HCEC 1CT (cell line): ENCODE data around the gene SDK2.

Experiments
- DNase-seq: peaks from one replicate; pipeline ENCODE4 v3.0.0-alpha.2; 2017

Gene SDK2

DNA sequence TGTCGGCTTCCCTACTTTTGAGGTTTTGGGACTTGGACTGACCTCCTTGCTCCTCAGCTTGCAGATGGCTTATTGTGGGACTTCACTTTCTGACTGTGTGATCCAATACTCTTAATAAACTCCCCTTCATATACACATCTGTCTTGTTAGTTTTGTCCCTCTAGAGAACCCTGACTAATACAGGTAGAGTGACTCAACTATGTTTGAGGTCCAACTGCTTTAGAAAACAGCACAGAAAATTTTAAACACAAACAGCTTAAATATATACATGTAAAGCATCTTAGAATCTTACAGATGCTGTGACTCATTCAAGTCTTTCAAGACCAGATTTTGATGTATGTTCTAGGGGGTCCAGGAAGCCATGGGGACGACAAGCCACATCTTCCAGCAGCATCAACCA lies 11.7 kb downstream of the SDK2 start:
- no peak for DNase-seq

DNA sequence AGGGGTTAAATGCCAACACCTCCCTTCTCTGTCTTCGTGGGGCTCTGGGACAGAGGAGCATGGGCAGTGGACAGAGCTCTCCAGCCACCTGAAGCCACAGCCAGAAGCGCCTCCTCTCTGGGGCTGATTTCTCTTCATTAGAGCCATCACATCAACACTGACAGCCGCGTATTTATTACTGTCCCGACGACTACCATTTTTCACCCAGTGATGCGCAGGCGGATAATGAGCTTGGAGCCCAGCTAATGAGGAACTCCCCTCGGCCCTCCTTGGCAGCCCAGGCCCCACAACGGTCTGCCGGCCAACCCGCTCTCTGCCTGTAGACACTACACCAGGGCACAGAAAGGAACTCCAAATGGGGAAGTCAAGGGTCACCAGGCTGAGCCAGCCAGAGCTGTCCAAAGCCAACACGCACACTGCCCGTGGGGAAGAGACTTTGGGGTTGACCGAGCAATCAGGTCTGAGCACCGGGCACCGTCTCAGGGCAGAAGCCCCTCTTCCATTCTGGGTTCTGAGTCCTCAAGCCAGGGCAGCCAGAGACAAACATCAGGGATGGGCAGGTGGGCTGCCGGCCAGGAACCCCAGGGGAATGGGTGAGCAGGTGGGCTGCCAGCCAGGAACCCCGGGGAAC lies 13.2 kb downstream of the SDK2 start:
- DNase-seq = no peak

GRCh38 chr17:73630531-73630930 lies 13.7 kb downstream of the SDK2 start:
- no peak for DNase-seq

- no peak for DNase-seq
Observed at GRCh38 chr17:73628642-73629552, 15.3 kb downstream of the SDK2 start.

- DNase-seq = no peak
Observed at GRCh38 chr17:73625991-73626673, 18.1 kb downstream of the SDK2 start.

DNA sequence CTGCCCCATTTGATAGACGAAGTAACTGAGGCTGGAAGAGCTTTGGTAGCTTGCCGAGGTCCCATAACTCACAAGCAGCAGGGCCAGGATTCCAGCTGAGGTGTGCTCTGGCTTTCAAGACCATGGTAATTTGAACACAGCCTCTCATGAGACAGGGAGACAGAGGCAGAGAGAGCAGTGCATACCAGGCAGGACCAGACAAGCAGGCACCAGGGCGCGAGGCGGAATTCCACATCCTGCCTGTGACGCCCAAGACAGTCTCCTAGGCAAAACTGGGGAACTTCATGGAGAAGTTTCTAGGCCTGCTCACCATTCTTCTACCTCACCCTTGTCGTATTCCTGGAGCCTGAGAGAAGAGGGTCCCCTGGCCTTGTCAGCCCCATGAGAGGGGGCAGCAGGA lies 19.2 kb downstream of the SDK2 start:
- DNase-seq = no peak

DNA sequence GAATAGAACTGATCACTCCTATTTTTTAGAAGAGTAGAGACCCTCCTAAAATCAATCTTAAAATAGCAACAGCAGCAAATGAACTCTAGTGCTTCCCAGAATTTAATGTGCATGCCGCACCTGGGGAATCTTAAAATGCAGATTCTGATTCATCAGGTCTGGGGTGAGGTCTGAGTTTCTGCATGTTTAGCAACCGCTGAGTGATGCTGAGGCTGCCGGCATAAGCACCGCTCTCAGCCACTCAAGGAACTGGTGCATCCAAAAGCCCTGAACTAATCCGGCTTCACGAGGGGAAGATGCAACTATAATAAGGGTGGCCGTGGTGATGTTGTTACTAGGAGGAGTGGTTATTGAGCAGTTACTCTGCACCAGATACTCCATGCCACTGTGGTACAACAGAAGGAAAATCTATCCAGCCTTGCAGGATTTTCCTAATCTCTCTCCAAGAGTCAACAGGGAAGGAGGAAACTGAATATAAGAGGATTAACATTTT lies 19.7 kb downstream of the SDK2 start:
- DNase-seq = no peak

DNA sequence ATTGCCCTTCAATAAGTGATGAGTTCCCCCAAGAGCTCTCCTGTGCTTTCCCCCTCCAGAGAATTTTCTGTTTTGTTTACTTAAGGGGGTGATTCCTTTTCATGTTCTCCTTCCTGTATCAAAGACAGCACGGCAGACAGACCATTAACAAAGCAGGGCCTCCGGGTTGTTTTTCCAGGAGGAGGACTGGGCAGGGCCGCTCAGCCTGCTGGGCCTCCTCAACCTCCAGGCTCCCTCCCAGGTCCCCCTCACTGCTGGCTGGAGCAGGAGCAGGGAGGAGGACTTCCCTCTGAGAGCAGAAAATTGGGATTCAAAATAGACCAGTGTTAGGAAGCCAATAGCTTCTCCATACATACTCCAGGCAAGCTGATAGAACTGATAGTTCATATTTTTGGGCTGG lies 20.4 kb downstream of the SDK2 start:
- no peak for DNase-seq

DNA sequence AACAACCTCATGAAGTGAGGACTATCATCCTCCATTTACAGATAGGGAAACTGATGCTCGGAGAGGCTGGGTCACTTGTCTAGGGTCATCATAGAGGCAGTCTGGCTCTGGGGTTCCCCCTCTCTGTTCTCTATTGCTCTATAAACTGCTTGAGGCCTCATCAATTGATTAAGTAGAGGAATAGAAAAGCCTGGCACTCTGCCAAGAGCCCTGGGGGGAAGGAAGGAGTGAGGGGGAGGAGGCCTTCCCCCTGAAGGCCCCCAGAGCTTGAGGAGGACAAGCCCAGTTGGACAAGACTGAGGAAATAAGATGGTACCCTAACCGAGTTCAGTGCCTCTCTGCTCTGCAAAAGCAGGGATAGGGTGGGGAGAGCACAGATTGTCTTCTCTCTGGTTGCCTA lies 21.0 kb downstream of the SDK2 start:
- DNase-seq = no peak

DNA sequence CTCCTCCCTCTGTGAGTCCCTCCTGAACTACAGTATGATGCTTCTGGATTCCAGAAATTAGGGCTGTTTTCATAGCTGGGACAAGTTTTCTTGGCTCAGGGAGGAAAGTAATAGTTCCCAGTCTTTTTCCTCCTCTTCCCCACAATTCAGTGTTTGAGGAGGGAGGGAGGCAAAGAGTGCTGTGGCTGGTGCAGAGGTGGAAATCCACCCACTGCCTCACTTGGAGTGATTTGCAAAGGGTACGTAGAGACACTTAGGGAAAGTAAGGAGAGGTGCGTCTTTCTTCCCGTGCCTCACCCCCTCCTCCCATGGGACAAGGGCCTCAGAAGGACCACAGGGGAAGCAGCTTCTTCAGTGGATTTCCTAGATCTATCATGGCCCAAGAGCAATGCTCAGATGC lies 21.9 kb downstream of the SDK2 start:
- no peak for DNase-seq

- no peak for DNase-seq
Observed at GRCh38 chr17:73621685-73622084, 22.6 kb downstream of the SDK2 start.

GRCh38 chr17:73620414-73620813 lies 23.8 kb downstream of the SDK2 start:
- no peak for DNase-seq

- no peak for DNase-seq
Observed at GRCh38 chr17:73617501-73617900, 26.7 kb downstream of the SDK2 start.

DNA sequence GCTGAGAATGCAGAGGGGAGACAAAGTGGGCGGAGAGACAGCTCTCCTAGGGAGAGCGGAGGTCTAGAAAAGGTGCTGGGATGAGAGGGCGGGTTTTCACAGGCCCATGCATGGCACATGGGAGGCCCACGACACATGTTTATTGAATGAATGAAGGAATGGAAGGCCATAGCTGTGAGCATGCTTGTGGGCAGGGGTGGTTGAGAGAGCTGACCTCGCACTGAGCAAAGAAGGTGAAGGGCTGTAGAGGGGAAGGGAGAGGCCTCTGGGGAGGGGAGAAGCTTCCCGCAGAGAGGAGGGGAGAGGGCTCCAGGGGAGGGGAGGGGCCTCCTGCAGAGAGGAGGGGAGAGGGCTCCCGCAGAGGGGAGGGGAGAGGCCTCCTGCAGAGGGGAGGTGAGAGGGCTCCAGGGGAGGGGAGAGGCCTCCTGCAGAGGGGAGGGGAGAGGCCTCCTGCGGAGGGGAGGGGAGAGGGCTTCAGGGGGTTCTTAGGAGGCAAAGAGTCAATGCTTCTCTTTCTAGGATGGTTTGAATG lies 27.3 kb downstream of the SDK2 start:
- DNase-seq = no peak

DNA sequence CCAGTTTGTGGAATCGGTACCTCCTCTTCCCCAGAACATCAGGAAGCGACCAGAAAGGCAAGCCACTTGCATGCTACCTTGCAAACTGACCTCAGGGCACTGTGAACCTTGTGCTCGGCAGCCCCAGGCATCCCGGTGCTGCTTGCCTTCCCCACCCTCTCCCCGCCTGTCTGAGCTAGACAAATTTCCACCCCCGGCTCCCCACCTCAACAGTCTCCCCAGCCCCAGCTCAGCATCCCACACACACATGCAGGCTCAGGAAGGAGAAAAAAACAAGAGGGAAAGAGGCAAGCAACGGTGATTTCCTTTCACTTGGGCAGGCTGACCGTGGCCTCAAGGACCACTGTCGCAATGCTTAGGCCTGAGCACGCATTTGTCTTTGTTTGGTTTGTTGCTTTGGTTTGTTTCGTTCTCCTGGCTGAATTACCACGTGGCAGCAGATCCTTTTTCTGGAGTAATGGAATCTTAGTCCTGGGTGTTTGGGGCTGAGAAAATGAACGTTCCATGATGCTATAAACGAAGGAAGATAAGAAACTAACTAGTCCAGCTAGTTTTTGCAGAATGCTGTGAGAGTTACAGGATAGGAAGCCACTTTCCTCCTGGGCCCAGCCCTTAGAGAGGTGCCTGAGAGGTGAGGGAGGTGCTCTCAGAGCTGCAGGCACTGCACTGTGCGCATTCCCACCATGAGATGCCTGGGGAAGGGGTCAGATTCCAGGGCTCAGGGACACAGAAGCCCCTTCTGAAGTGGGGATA lies 27.9 kb downstream of the SDK2 start:
- no peak for DNase-seq

DNA sequence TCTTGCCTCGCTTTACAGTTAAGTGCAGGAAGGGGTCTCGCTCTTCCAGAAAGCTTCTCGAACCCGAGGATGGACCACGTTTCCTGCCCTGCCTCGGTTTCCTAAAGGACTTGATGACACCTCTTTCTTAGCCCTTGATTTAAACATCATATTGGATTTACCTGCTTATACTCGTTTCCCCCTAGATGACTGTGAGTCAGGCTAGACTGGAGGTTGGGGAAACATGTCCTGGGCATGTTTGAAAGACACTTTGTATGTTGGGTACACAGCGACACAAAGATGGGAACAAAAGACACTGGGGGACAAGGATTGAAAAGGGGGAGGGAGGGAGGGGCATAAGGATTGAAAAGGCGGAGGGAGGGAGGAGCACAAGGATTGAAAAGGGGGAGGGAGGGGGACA lies 30.0 kb downstream of the SDK2 start:
- no peak for DNase-seq

DNA sequence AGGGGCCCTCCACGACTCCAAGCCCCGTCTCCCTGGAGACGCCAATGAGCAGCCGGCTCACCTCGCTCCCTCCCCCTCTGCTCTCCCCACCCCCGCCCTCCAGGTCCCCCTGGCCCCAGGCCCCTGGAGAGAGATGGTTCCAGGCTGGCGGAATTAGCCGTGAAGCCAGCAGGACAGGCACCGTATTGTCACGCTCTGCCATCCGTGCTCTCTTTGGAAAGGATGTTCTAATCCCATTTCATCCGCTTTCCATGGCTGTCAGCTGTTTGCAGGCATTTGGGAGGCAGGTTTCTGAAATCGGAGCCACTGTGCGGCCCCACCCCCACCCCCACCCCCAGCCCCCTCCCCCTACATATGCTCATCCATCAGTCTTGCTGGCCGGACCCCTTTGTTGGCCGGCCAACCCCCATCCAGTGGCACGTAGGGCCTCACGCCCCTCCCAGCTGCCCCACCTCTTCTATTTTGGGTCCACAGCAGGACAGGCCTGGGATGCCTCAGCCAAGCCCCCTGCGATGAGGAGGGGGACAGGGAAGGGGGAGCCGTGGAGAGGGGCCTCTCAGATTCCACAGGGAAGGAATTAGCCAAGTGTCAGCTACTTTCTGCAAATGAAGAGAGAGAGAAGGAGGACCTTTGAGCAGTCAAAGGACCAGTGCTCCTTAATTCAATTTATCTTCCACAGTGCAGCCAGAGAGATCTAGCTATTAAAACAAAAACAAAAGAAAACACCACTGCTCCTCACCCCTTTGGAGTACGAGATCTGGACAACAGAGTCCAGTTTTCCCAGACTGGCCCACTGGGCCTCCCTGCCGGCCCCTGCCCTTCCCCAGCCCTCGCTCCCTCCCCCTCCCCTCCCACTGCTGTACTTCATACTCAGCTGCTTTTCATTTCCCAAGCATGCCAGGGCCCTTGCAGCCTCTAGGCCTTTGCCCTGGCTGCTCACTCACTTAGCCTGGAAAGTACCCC lies 30.7 kb downstream of the SDK2 start:
- DNase-seq = no peak

DNA sequence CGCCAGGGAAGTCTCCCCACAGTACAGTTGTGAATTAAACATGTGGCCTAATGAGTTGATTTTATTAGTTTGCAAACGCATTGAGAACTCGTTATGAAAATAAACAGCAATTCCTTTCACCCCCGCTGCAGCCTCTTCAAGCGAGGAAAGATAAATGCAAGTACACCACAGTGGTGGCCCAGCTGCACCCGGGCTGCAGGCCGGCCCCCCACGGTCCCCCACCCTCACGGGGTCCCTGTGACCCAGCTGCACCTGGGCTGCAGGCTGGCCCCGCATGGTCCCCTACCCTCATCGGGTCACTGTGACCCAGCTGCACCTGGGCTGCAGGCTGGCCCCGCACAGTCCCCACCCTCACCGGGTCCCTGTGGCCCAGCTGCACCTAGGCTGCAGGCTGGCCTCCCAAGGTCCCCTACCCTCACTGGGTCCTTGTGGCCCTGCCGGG lies 32.2 kb downstream of the SDK2 start:
- no peak for DNase-seq

- DNase-seq = no peak
Observed at GRCh38 chr17:73611630-73612029, 32.6 kb downstream of the SDK2 start.

DNA sequence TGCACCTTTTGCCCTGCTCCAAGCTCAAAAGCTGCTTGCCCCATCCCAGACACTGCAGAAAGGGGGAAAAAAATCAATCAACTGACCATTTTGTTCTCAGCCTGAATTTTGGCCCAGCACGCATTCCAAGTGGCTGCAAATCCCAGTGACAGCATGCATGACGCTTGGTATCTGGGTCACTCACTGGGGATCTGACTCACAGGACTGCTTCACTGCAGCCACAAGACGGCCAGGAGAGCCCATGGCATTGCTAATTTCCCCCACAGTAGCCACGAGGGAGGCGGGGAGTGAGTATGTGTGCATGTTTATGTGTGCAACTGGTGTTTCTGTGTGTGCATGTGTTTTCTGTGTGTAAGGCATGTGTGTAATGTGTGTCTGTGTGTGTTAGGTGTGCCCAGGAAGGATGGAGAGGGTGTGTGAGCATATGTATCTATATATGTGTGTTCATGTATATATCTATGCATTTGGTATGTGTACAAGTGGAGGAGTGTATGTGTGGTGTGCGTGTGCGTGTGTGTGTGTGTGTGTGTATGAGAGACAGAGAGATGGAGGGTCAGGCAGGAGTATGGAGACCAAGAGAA lies 33.8 kb downstream of the SDK2 start:
- no peak for DNase-seq

- DNase-seq = no peak
Observed at GRCh38 chr17:73609758-73610157, 34.5 kb downstream of the SDK2 start.
